H9 (cell line): ENCODE results near the gene PTPRK. TPM values are rescaled to one million over a fixed set of nuclear protein-coding genes. Genes with fewer than 3 reads are reported as not detected.

Experiments
- DNase-seq: peaks from one replicate; pipeline ENCODE4 v3.0.0-alpha.2; 2017
- H2AFZ ChIP-seq: one replicate; pipeline ENCODE4 v1.6.1; 2013; ENCODE audit warnings: mild to moderate bottlenecking, low read length, control low read depth, moderate library complexity
- H2AK5ac ChIP-seq: 2 replicates; pipeline ENCODE4 v1.6.1; 2013; ENCODE audit warnings: low read length, control low read depth, mixed read lengths; ENCODE audit not compliant: insufficient read length
- H2BK120ac ChIP-seq: one replicate; pipeline ENCODE4 v1.6.1; 2013; ENCODE audit warnings: low read depth, mild to moderate bottlenecking, low read length, control low read depth, inconsistent platforms; ENCODE audit not compliant: poor library complexity, severe bottlenecking
- H2BK12ac ChIP-seq: 2 replicates; pipeline ENCODE4 v1.6.1; 2013; ENCODE audit warnings: low read length, control low read depth, mixed read lengths, low read depth; ENCODE audit not compliant: insufficient read length
- H2BK15ac ChIP-seq: 2 replicates; pipeline ENCODE4 v1.6.1; 2013; ENCODE audit warnings: low read depth, low read length, control low read depth
- H2BK20ac ChIP-seq: one replicate; pipeline ENCODE4 v1.6.1; 2013; ENCODE audit warnings: low read depth, mild to moderate bottlenecking, low read length, control low read depth, inconsistent platforms; ENCODE audit not compliant: poor library complexity, severe bottlenecking
- H2BK5ac ChIP-seq: 2 replicates; pipeline ENCODE4 v1.6.1; 2013; ENCODE audit warnings: low read length, control low read depth, mixed read lengths; ENCODE audit not compliant: insufficient read length
- H3K14ac ChIP-seq: 2 replicates; pipeline ENCODE4 v1.6.1; 2013; ENCODE audit warnings: low read length, control low read depth; ENCODE audit not compliant: insufficient read depth
- H3K18ac ChIP-seq: 2 replicates; pipeline ENCODE4 v1.6.1; 2013; ENCODE audit warnings: low read depth, mild to moderate bottlenecking, mixed read lengths, low read length, control low read depth; ENCODE audit not compliant: insufficient read length
- H3K23ac ChIP-seq: 2 replicates; pipeline ENCODE4 v1.6.1; 2013; ENCODE audit warnings: low read length, control low read depth, mixed read lengths, low read depth; ENCODE audit not compliant: insufficient read length
- H3K23me2 ChIP-seq: 2 replicates; pipeline ENCODE4 v1.6.1; 2013; ENCODE audit warnings: low read depth, mild to moderate bottlenecking, mixed read lengths, low read length, control low read depth; ENCODE audit not compliant: insufficient read length, poor library complexity, severe bottlenecking
- H3K27ac ChIP-seq: 2 replicates; pipeline ENCODE4 v1.5.1; 2013; ENCODE audit warnings: low read length, control low read depth, mixed read lengths, low read depth; ENCODE audit not compliant: insufficient read length
- H3K27me3 ChIP-seq: 2 replicates; pipeline ENCODE4 v1.6.1; 2013; ENCODE audit warnings: low read length, control low read depth, inconsistent platforms; ENCODE audit not compliant: insufficient read depth
- H3K4ac ChIP-seq: 2 replicates; pipeline ENCODE4 v1.6.1; 2013; ENCODE audit warnings: low read depth, mild to moderate bottlenecking, control low read depth, inconsistent platforms, low read length, moderate library complexity
- H3K4me1 ChIP-seq: 2 replicates; pipeline ENCODE4 v1.6.1; 2013; ENCODE audit warnings: low read length, control low read depth, inconsistent platforms; ENCODE audit not compliant: insufficient read depth
- H3K4me2 ChIP-seq: 2 replicates; pipeline ENCODE4 v1.6.1; 2013; ENCODE audit warnings: low read length, control low read depth, mixed read lengths; ENCODE audit not compliant: insufficient read length, insufficient read depth
- H3K56ac ChIP-seq: 2 replicates; pipeline ENCODE4 v1.6.1; 2013; ENCODE audit warnings: low read depth, mild to moderate bottlenecking, mixed read lengths, low read length, control low read depth; ENCODE audit not compliant: insufficient read length
- H3K79me1 ChIP-seq: 2 replicates; pipeline ENCODE4 v1.6.1; 2013; ENCODE audit warnings: low read depth, mild to moderate bottlenecking, moderate library complexity, low read length, control low read depth, inconsistent platforms; ENCODE audit not compliant: insufficient read depth, poor library complexity, severe bottlenecking
- H3K79me2 ChIP-seq: 2 replicates; pipeline ENCODE4 v1.6.1; 2013; ENCODE audit warnings: low read length, control low read depth, inconsistent platforms; ENCODE audit not compliant: insufficient read depth
- H3K9ac ChIP-seq: 2 replicates; pipeline ENCODE4 v1.6.1; 2013; ENCODE audit warnings: low read length, control low read depth, mixed read lengths; ENCODE audit not compliant: insufficient read length; ENCODE audit errors: extremely low read depth
- H3K9me3 ChIP-seq: one replicate; pipeline ENCODE4 v1.6.1; 2013; ENCODE audit warnings: low read depth, low read length, inconsistent platforms; ENCODE audit not compliant: control insufficient read depth
- H3T11ph ChIP-seq: one replicate; pipeline ENCODE4 v1.6.1; 2013; ENCODE audit warnings: mild to moderate bottlenecking, low read length, control low read depth, inconsistent platforms
- H4K20me1 ChIP-seq: one replicate; pipeline ENCODE4 v1.6.1; 2013; ENCODE audit not compliant: control insufficient read depth, insufficient read length, insufficient read depth
- H4K5ac ChIP-seq: 2 replicates; pipeline ENCODE4 v1.6.1; 2013; ENCODE audit warnings: low read depth, mild to moderate bottlenecking, mixed read lengths, low read length, control low read depth; ENCODE audit not compliant: insufficient read length
- H4K8ac ChIP-seq: replicated peaks from 2 replicates; pipeline ENCODE4 v1.6.1; 2013; ENCODE audit warnings: low read length, control low read depth, mixed read lengths, low read depth; ENCODE audit not compliant: insufficient read length
- H4K91ac ChIP-seq: 2 replicates; pipeline ENCODE4 v1.6.1; 2013; ENCODE audit warnings: low read depth, mild to moderate bottlenecking, moderate library complexity, mixed read lengths, low read length, control low read depth; ENCODE audit not compliant: insufficient read length
- H3K27ac Mint-ChIP-seq, 3 experiments: 2 replicates in 2 of 3; 3 replicates in 1 of 3; pipeline ENCODE4 v1.8.0; 2020 to 2021; ENCODE audit warnings: mixed read lengths in 3 of 3, mild to moderate bottlenecking in 1 of 3, moderate library complexity in 1 of 3
- H3K27me3 Mint-ChIP-seq: 2 replicates; pipeline ENCODE4 v1.8.0; 2021; ENCODE audit warnings: low read depth, mild to moderate bottlenecking, moderate library complexity, mixed read lengths
- H3K36me3 Mint-ChIP-seq, 3 experiments: 2 replicates in 2 of 3; 3 replicates in 1 of 3; pipeline ENCODE4 v1.8.0; 2020 to 2021; ENCODE audit warnings: low read depth in 3 of 3, mixed read lengths in 3 of 3; ENCODE audit not compliant: insufficient read depth in 1 of 3
- H3K4me1 Mint-ChIP-seq, 2 experiments: 2 replicates each; pipeline ENCODE4 v1.8.0; 2020; ENCODE audit warnings: mixed read lengths in 2 of 2
- H3K4me3 Mint-ChIP-seq, 2 experiments: 2 replicates in 1 of 2; 3 replicates in 1 of 2; pipeline ENCODE4 v1.8.0; 2020 to 2021; ENCODE audit warnings: mild to moderate bottlenecking in 2 of 2, mixed read lengths in 2 of 2, moderate library complexity in 1 of 2
- H3K9me3 Mint-ChIP-seq, 2 experiments: 2 replicates in 1 of 2; 3 replicates in 1 of 2; pipeline ENCODE4 v1.8.0; 2020; ENCODE audit warnings: mild to moderate bottlenecking in 2 of 2, mixed read lengths in 2 of 2, moderate library complexity in 1 of 2
- CTCF ChIP-seq: fragments of 200-600 bp; sonication (generic); conservative IDR thresholded peaks from 3 replicates; pipeline ENCODE4 v1.8.0; 2021; ENCODE audit warnings: antibody characterized with exemption, mild to moderate bottlenecking
- WGBS: extraction: QIAGEN DNeasy Blood & Tissue Kit; methylation state at CpG from one replicate; pipeline ENCODE4 v1.1.7; 2013; ENCODE audit warnings: missing lambda C conversion rate, low lambda C conversion rate, mixed read lengths; ENCODE audit not compliant: insufficient read length; ENCODE audit errors: extremely low coverage; 5-methylcytosine and 5-hydroxymethylcytosine counted together
- total RNA-seq: library from RNA; stranded (reverse); gene quantifications from 2 replicates; pipeline ENCODE4 v1.2.1, GENCODE V29; 2021

Gene PTPRK
- total RNA-seq, 1 experiment from 2014 or later = 47.9 TPM

- H2AK5ac ChIP-seq = no peak overlapping the region
- no peak overlapping the region for H2BK5ac ChIP-seq
- H3K56ac ChIP-seq = no peak overlapping the region
- H4K91ac ChIP-seq = no peak overlapping the region
- H3K9ac ChIP-seq = no peak overlapping the region
- no peaks in the 10 kb centered on the region for H4K20me1 ChIP-seq
- H3K4me3 Mint-ChIP-seq = no peak overlapping the region
- H3K4me2 ChIP-seq = no peak overlapping the region
- H3K79me1 ChIP-seq = no peaks in the 10 kb centered on the region
- H4K5ac ChIP-seq = no peak overlapping the region
- H3K27me3 ChIP-seq = no peaks in the 10 kb centered on the region
- H2BK12ac ChIP-seq = no peak overlapping the region
- no peak overlapping the region for H2BK120ac ChIP-seq
- H3K23me2 ChIP-seq = no peaks in the 10 kb centered on the region
- no peaks in the 10 kb centered on the region for H3K27me3 Mint-ChIP-seq
- H3T11ph ChIP-seq = no peak overlapping the region
- H2BK20ac ChIP-seq = no peak overlapping the region
- no peak overlapping the region for H2AFZ ChIP-seq
- no CpG with 5 or more reads among the region's 2 CpGs for WGBS
- no peak overlapping the region for H3K18ac ChIP-seq
- H3K4me1 ChIP-seq = no peaks in the 10 kb centered on the region
- H3K14ac ChIP-seq = no peak overlapping the region
- H3K23ac ChIP-seq = no peak overlapping the region
- H3K9me3 Mint-ChIP-seq = no peaks in the 10 kb centered on the region
- no peak overlapping the region for H3K27ac Mint-ChIP-seq
- no peaks in the 10 kb centered on the region for H3K79me2 ChIP-seq
- H2BK15ac ChIP-seq = no peak overlapping the region
- no peak overlapping the region for H3K4ac ChIP-seq
- H3K36me3 Mint-ChIP-seq = no peaks in the 10 kb centered on the region
- H3K9me3 ChIP-seq = no peaks in the 10 kb centered on the region
- no peak for DNase-seq
- no peak overlapping the region for H4K8ac ChIP-seq
- H3K4me1 Mint-ChIP-seq = 0 out of 4 replicates have a peak, but pooled peaks cover 0 to 4% of the 10 kb centered on the region in 2 experiments
- no peak overlapping the region for H3K27ac ChIP-seq
- TF ChIP-seq CTCF = no peak
Measured at GRCh38 chr6:127946388-127946787, 574.0 kb downstream of the PTPRK start.
